Keratinocyte (primary cell): Measurements from ENCODE around the gene ZNF283. TPM values are rescaled to one million over a fixed set of nuclear protein-coding genes. Genes with fewer than 3 reads are reported as not detected.

Source experiments
- DNase-seq: peaks from one replicate; pipeline ENCODE4 v3.0.0-alpha.2; 2011; ENCODE audit warnings: low read depth, missing footprints, low spot score
- FAIRE-seq: peaks from 2 replicates; lab custom pipeline; 2011; peaks lifted over from hg19 to GRCh38; lab: Jason Lieb, UNC
- H2AFZ ChIP-seq: 2 replicates; pipeline ENCODE4 v1.6.0; 2012; ENCODE audit warnings: low read length, control low read depth, inconsistent platforms; ENCODE audit not compliant: control insufficient read depth
- H3K27ac ChIP-seq: 2 replicates; pipeline ENCODE4 v1.5.1; 2011; ENCODE audit warnings: low read length; ENCODE audit not compliant: control insufficient read depth, insufficient read depth
- H3K27me3 ChIP-seq: 3 replicates; pipeline ENCODE4 v1.6.0; 2011; ENCODE audit warnings: low read length; ENCODE audit not compliant: control insufficient read depth, insufficient read depth; ENCODE audit errors: extremely low read depth
- H3K36me3 ChIP-seq, 2 experiments: 2 replicates in 1 of 2; 3 replicates in 1 of 2; pipeline ENCODE4 v1.5.1; 2011; ENCODE audit warnings: low read length in 2 of 2, mild to moderate bottlenecking in 1 of 2; ENCODE audit not compliant: control insufficient read depth in 2 of 2, insufficient read depth in 2 of 2; ENCODE audit errors: extremely low read depth in 1 of 2
- H3K4me1 ChIP-seq: 3 replicates; pipeline ENCODE4 v1.5.1; 2011; ENCODE audit warnings: low read length; ENCODE audit not compliant: control insufficient read depth, insufficient read depth; ENCODE audit errors: extremely low read depth
- H3K4me2 ChIP-seq: 3 replicates; pipeline ENCODE4 v1.6.0; 2011; ENCODE audit warnings: low read depth, low read length; ENCODE audit not compliant: control insufficient read depth, insufficient read depth; ENCODE audit errors: extremely low read depth
- H3K4me3 ChIP-seq, 3 experiments: fragments of 200-600 bp in 1 of 3; sonication (generic) in 1 of 3; 2 replicates in 2 of 3; 3 replicates in 1 of 3; pipeline ENCODE4 v1.5.1; 2011 to 2016; ENCODE audit warnings: low read length in 3 of 3, mild to moderate bottlenecking in 3 of 3, control low read depth in 2 of 3, inconsistent platforms in 1 of 3, low read depth in 1 of 3, mixed read lengths in 1 of 3, mixed run types in 1 of 3, moderate library complexity in 1 of 3; ENCODE audit not compliant: control insufficient read depth in 2 of 3, insufficient read depth in 2 of 3; ENCODE audit errors: extremely low read depth in 1 of 3
- H3K79me2 ChIP-seq: 2 replicates; pipeline ENCODE4 v1.6.0; 2012; ENCODE audit warnings: low read length; ENCODE audit not compliant: control insufficient read depth, insufficient read depth
- H3K9ac ChIP-seq: 3 replicates; pipeline ENCODE4 v1.6.0; 2011; ENCODE audit warnings: low read length; ENCODE audit not compliant: control insufficient read depth, insufficient read depth; ENCODE audit errors: extremely low read depth
- H3K9me1 ChIP-seq: 3 replicates; pipeline ENCODE4 v1.6.0; 2011; ENCODE audit warnings: low read length; ENCODE audit not compliant: control insufficient read depth, insufficient read depth; ENCODE audit errors: extremely low read depth
- H3K9me3 ChIP-seq: 2 replicates; pipeline ENCODE4 v1.5.1; 2012; ENCODE audit warnings: low read depth, low read length; ENCODE audit not compliant: control insufficient read depth
- H4K20me1 ChIP-seq: 3 replicates; pipeline ENCODE4 v1.6.0; 2011; ENCODE audit warnings: low read length; ENCODE audit not compliant: control insufficient read depth, insufficient read depth; ENCODE audit errors: extremely low read depth
- EZH2 ChIP-seq: IDR thresholded peaks from one replicate; pipeline ENCODE4 v1.6.1; 2012; ENCODE audit warnings: inconsistent platforms, mild to moderate bottlenecking, low read length, moderate library complexity
- dilution Hi-C: fragments of 300-500 bp; cut with MboI; formaldehyde crosslinking; loops from one replicate; pipeline ENCODE4 v1.7.0; 2020; ENCODE audit warnings: low sequenced_read_pairs; ENCODE audit not compliant: extremely low pct_ligation_motif_present
- polyA plus RNA-seq, 5 experiments: library from polyadenylated mRNA; depleted of rRNA in 3 of 5; stranded (reverse) in 3 of 5; stranded (forward) in 1 of 5; unstranded in 1 of 5; fragments of >200 nt; gene quantifications; 1 replicate in 1 of 5; 2 replicates in 3 of 5; 3 replicates in 1 of 5; pipeline versions ENCODE4 v1.2.1 to v1.2.3, GENCODE V29; 2011 to 2012; ENCODE audit warnings: missing spikeins in 2 of 5, low read depth in 1 of 5, low replicate concordance in 1 of 5
- TF ChIP-seq, protein P1 (sequence below), 3 experiments: IDR thresholded peaks in 1 of 3; conservative IDR thresholded peaks in 1 of 3; optimal IDR thresholded peaks in 1 of 3; 2 replicates in 2 of 3; 3 replicates in 1 of 3; pipeline versions ENCODE3 to v1.5.1; 2011; ENCODE audit warnings: low read length in 3 of 3, mild to moderate bottlenecking in 3 of 3, moderate library complexity in 2 of 3, control low read depth in 1 of 3, inconsistent platforms in 1 of 3; ENCODE audit not compliant: insufficient read depth in 2 of 3; ENCODE audit errors: extremely low read depth in 1 of 3

Gene ZNF283
- polyA plus RNA-seq, 1 donor (not counting 4 experiments of a cell fraction or from before 2014, with no cell fraction given) = 7.7 TPM

- no peak for TF ChIP-seq EZH2
- TF ChIP-seq, protein P1, sequence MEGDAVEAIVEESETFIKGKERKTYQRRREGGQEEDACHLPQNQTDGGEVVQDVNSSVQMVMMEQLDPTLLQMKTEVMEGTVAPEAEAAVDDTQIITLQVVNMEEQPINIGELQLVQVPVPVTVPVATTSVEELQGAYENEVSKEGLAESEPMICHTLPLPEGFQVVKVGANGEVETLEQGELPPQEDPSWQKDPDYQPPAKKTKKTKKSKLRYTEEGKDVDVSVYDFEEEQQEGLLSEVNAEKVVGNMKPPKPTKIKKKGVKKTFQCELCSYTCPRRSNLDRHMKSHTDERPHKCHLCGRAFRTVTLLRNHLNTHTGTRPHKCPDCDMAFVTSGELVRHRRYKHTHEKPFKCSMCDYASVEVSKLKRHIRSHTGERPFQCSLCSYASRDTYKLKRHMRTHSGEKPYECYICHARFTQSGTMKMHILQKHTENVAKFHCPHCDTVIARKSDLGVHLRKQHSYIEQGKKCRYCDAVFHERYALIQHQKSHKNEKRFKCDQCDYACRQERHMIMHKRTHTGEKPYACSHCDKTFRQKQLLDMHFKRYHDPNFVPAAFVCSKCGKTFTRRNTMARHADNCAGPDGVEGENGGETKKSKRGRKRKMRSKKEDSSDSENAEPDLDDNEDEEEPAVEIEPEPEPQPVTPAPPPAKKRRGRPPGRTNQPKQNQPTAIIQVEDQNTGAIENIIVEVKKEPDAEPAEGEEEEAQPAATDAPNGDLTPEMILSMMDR (optimal IDR thresholded peaks at IDR 0.05 in 1 of 3, IDR thresholded peaks at IDR 0.05 in 1 of 3, conservative IDR thresholded peaks at IDR 0.05 in 1 of 3; ENCODE audit: extremely low read depth in 1 of 3, insufficient read depth in 2 of 3, low read length in 3 of 3) = no peak
- H3K79me2 ChIP-seq = no peaks in the 10 kb centered on the region
- no peaks in the 10 kb centered on the region for H4K20me1 ChIP-seq
- no peaks in the 10 kb centered on the region for H3K9me1 ChIP-seq
- peak overlapping the region; percentile 13 for H3K27ac ChIP-seq
- H3K4me1 ChIP-seq = peaks cover 13% of the 10 kb centered on the region
- H3K36me3 ChIP-seq = no peaks in the 10 kb centered on the region
- FAIRE-seq = peak; percentile 82
- peak overlapping the region in 2 of 3 experiments; percentile 37 to 82 for H3K4me3 ChIP-seq
- peak overlapping the region; percentile 67 for H3K9ac ChIP-seq
- H3K4me2 ChIP-seq = peak overlapping the region; percentile 76
- H3K27me3 ChIP-seq = no peaks in the 10 kb centered on the region
- dilution Hi-C loops = no loop called here
- no peaks in the 10 kb centered on the region for H3K9me3 ChIP-seq
- no peak overlapping the region for H2AFZ ChIP-seq
- DNase-seq = no peak
Observed at GRCh38 chr19:43799502-43800142, 27.5 kb upstream of the ZNF283 start.

GRCh38 chr19:43802216-43802951 lies 24.7 kb upstream of the ZNF283 start, which contains the start of gene LYPD5:
Gene LYPD5 (minus strand): TSS chr19:43802447. CDS start chr19:43802380, 67 bp downstream.
- TF ChIP-seq EZH2 = no peak
- TF ChIP-seq, protein P1 (optimal IDR thresholded peaks at IDR 0.05 in 1 of 3, IDR thresholded peaks at IDR 0.05 in 1 of 3, conservative IDR thresholded peaks at IDR 0.05 in 1 of 3; ENCODE audit: extremely low read depth in 1 of 3, insufficient read depth in 2 of 3, low read length in 3 of 3) = no peak
- no peak for FAIRE-seq

More at GRCh38 chr19:43802216-43802951, 24.7 kb upstream of the ZNF283 start, which contains the start of gene LYPD5:
- Histone ChIP-seq H3K9me3 (no peaks in the 10 kb centered on the region), H3K9ac (no peak within 1 kb of the TSS), H3K4me2 (no peak within 1 kb of the TSS), H3K4me1 (peaks cover 20% of the 10 kb centered on the region), H4K20me1 (no peaks in the 10 kb centered on the region), H3K36me3 (no peaks in the 10 kb centered on the region), H3K9me1 (no peaks in the 10 kb centered on the region), H3K27me3 (no peaks in the 10 kb centered on the region), H3K4me3 (no peak within 1 kb of the TSS), H3K27ac (no peak within 1 kb of the TSS), H2AFZ (no peak within 1 kb of the TSS), H3K79me2 (no peaks in the 10 kb centered on the region)
- dilution Hi-C loops = no loop called here
- no peak for DNase-seq
